K562 (cell line): ENCODE data around the gene SRP9. TPM values are rescaled to one million over a fixed set of nuclear protein-coding genes. Genes with fewer than 3 reads are reported as not detected.

Experiments
- ARID2 ChIP-seq: fragments of 450-650 bp; IDR thresholded peaks from 2 replicates; pipeline ENCODE4 v1.6.1; 2017; ENCODE audit warnings: antibody characterized with exemption, mild to moderate bottlenecking
- HMG20A ChIP-seq: fragments of 450-650 bp; formaldehyde crosslinking; conservative IDR thresholded peaks from 2 replicates; pipeline ENCODE4 v1.4.0; 2020; ENCODE audit warnings: mild to moderate bottlenecking, mixed read lengths
- MAFG ChIP-seq: fragments of 450-650 bp; conservative IDR thresholded peaks from 2 replicates; pipeline ENCODE4 v1.6.1; 2016; ENCODE audit warnings: missing genetic modification characterization, missing compliant biosample characterization
- MEF2A ChIP-seq: IDR thresholded peaks from 2 replicates; pipeline ENCODE4 v1.6.1; 2011; ENCODE audit warnings: low read depth, mild to moderate bottlenecking, low read length, moderate library complexity; ENCODE audit not compliant: control insufficient read depth
- MGA ChIP-seq: fragments of 450-650 bp; IDR thresholded peaks from 2 replicates; pipeline ENCODE4 v1.6.1; 2016; ENCODE audit warnings: mild to moderate bottlenecking, moderate library complexity
- PTBP1 ChIP-seq: fragments of 200-400 bp; formaldehyde crosslinking; IDR thresholded peaks from 2 replicates; pipeline ENCODE4 v1.6.1; 2017; ENCODE audit warnings: low read depth, low read length
- RFX7 ChIP-seq: fragments of 250-450 bp; sonication (Bioruptor Pico); IDR thresholded peaks from 2 replicates; pipeline ENCODE4 v1.5.1; 2021; ENCODE audit warnings: mild to moderate bottlenecking
- SMAD4 ChIP-seq: fragments of 250-450 bp; sonication (Bioruptor Pico); conservative IDR thresholded peaks from 2 replicates; pipeline ENCODE4 v1.8.0; 2021; ENCODE audit warnings: inconsistent platforms, mild to moderate bottlenecking, moderate library complexity
- TBP ChIP-seq: optimal IDR thresholded peaks from 2 replicates; pipeline ENCODE3; 2011; ENCODE audit warnings: low read depth, low read length, improper control_type of control experiment
- ZNF589 ChIP-seq: fragments of 200-800 bp; sonication (Bioruptor generic); IDR thresholded peaks from 2 replicates; pipeline ENCODE4 v1.6.1; 2016; ENCODE audit warnings: low read depth, missing genetic modification characterization, missing compliant biosample characterization
- ZNF830 ChIP-seq: fragments of 250-450 bp; sonication (Bioruptor Pico); IDR thresholded peaks from 2 replicates; pipeline ENCODE4 v1.5.0; 2021; ENCODE audit warnings: mild to moderate bottlenecking
- polyA plus RNA-seq, 8 experiments: library from polyadenylated mRNA; depleted of rRNA in 4 of 8; stranded (reverse) in 5 of 8; unstranded in 3 of 8; fragments of >200 nt; fragmentation: Nextera tagmentation in 2 of 8; fragmentation: Illumina TruSeq in 1 of 8; extraction: Ambion mirVana in 2 of 8; extraction: Trizol in 1 of 8; gene quantifications; 2 replicates each; pipeline versions ENCODE4 v1.2.1 to v1.2.3, GENCODE V29; 2011 to 2014; ENCODE audit warnings: inconsistent platforms in 1 of 8, missing spikeins in 1 of 8
- total RNA-seq, 7 experiments: library from RNA; depleted of rRNA in 6 of 7; stranded (reverse); fragments of >200 nt in 6 of 7; fragmentation: Illumina TruSeq in 2 of 7; extraction: Trizol in 2 of 7; gene quantifications; 2 replicates each; pipeline versions ENCODE4 v1.2.1 to v1.2.3, GENCODE V29; 2011 to 2021; ENCODE audit warnings: low replicate concordance in 1 of 7

SRP9 gene
- total and polyA plus RNA-seq, 9 of the 15 experiments (the other 6 are each of a cell fraction or from before 2014, with no cell fraction given) = 273 to 1,892 (median 668) TPM

- TF ChIP-seq MGA (no peak), RFX7 (no peak), MAFG (tag) (no peak), MEF2A (no peak), HMG20A (no peak), TBP (no peak), ZNF589 (CRISPR knock-in tag) (no peak), PTBP1 (no peak), ARID2 (no peak), SMAD4 (CRISPR knock-in tag) (no peak), ZNF830 (CRISPR knock-in tag) (no peak)
Observed at GRCh38 chr1:225752245-225752644, 25.4 kb upstream of the SRP9 start (continued).
